ENCODE measurements around the gene DNAJC15.

- TF ChIP-seq CTCF (conservative IDR thresholded peaks at IDR 0.05; ENCODE audit: low read length) (no peak), EZH2phosphoT487 (IDR thresholded peaks at IDR 0.05; ENCODE audit: borderline replicate concordance, low read depth, low read length) (no peak)
Measured at GRCh38 chr13:42994878-42995277, 28.5 kb upstream of the DNAJC15 start.
